RWPE2 (cell line): Measurements from ENCODE around the gene CNGA3.
A peak's percentile ranks its signal among the peaks of the same experiment; 100 is the strongest.

Source experiments
- ATAC-seq: fragments of 200-7000 bp; cut with Tn5 transposase; 3 replicates; pipeline ENCODE4 v1.9.1; 2021; ENCODE audit warnings: low read depth
- DNase-seq: peaks from one replicate; pipeline ENCODE4 v3.0.0-alpha.2; 2020; ENCODE audit warnings: low spot score
- H3K27ac ChIP-seq: fragments of 450-650 bp; 2 replicates; pipeline ENCODE4 v1.5.1; 2017; ENCODE audit warnings: mild to moderate bottlenecking; ENCODE audit not compliant: poor library complexity, severe bottlenecking
- H3K27me3 ChIP-seq: fragments of 250-450 bp; sonication (Bioruptor Pico); 2 replicates; pipeline ENCODE4 v1.5.1; 2021; ENCODE audit warnings: mild to moderate bottlenecking, moderate library complexity; ENCODE audit not compliant: insufficient read depth, poor library complexity, severe bottlenecking
- H3K36me3 ChIP-seq: fragments of 250-450 bp; sonication (Bioruptor Pico); 2 replicates; pipeline ENCODE4 v1.5.1; 2020; ENCODE audit warnings: low read depth, mild to moderate bottlenecking, moderate library complexity
- H3K4me1 ChIP-seq: fragments of 250-450 bp; sonication (Bioruptor Pico); 2 replicates; pipeline ENCODE4 v1.5.1; 2021; ENCODE audit warnings: mild to moderate bottlenecking, moderate library complexity; ENCODE audit not compliant: insufficient read depth, poor library complexity, severe bottlenecking
- H3K4me3 ChIP-seq: fragments of 250-450 bp; sonication (Bioruptor Pico); 2 replicates; pipeline ENCODE4 v1.5.1; 2021; ENCODE audit warnings: mild to moderate bottlenecking, moderate library complexity; ENCODE audit not compliant: severe bottlenecking
- H3K9me3 ChIP-seq: fragments of 250-450 bp; sonication (Bioruptor Pico); 2 replicates; pipeline ENCODE4 v1.5.1; 2021; ENCODE audit warnings: mild to moderate bottlenecking, moderate library complexity; ENCODE audit not compliant: severe bottlenecking
- CTCF ChIP-seq: fragments of 450-650 bp; IDR thresholded peaks from one replicate; pipeline ENCODE4 v1.5.1; 2017; ENCODE audit warnings: mild to moderate bottlenecking, moderate library complexity; ENCODE audit not compliant: poor library complexity, severe bottlenecking

CNGA3 gene

GRCh38 chr2:98378196-98378595 is 31.9 kb downstream of the CNGA3 start:
- Histone ChIP-seq H3K9me3 (no peaks in the 10 kb centered on the region), H3K4me3 (no peak overlapping the region), H3K36me3 (no peaks in the 10 kb centered on the region), H3K4me1 (no peaks in the 10 kb centered on the region), H3K27ac (no peak overlapping the region), H3K27me3 (no peaks in the 10 kb centered on the region)
- ATAC-seq (no peak), DNase-seq (no peak)
- no peak for TF ChIP-seq CTCF

GRCh38 chr2:98378901-98379300 is 32.6 kb downstream of the CNGA3 start:
- no peaks in the 10 kb centered on the region for H3K36me3 ChIP-seq
- H3K4me3 ChIP-seq, result no peak overlapping the region
- no peaks in the 10 kb centered on the region for H3K27me3 ChIP-seq
- no peak for DNase-seq
- no peaks in the 10 kb centered on the region for H3K4me1 ChIP-seq
- H3K9me3 ChIP-seq, result no peaks in the 10 kb centered on the region
- no peak overlapping the region for H3K27ac ChIP-seq
- ATAC-seq, result peak; percentile 87
- TF ChIP-seq CTCF, result no peak

GRCh38 chr2:98379311-98380202 is 33.3 kb downstream of the CNGA3 start:
- no peak overlapping the region for H3K27ac ChIP-seq
- DNase-seq (no peak), ATAC-seq (no peak)
- no peaks in the 10 kb centered on the region for H3K4me1 ChIP-seq
- H3K36me3 ChIP-seq, result no peaks in the 10 kb centered on the region
- no peak for TF ChIP-seq CTCF
- H3K9me3 ChIP-seq, result no peaks in the 10 kb centered on the region
- no peaks in the 10 kb centered on the region for H3K27me3 ChIP-seq
- H3K4me3 ChIP-seq, result no peak overlapping the region

GRCh38 chr2:98380203-98380535 is 33.9 kb downstream of the CNGA3 start:
- Histone ChIP-seq H3K4me1 (no peaks in the 10 kb centered on the region), H3K27ac (no peak overlapping the region), H3K36me3 (no peaks in the 10 kb centered on the region), H3K4me3 (no peak overlapping the region), H3K27me3 (no peaks in the 10 kb centered on the region), H3K9me3 (no peaks in the 10 kb centered on the region)
- ATAC-seq (no peak), DNase-seq (no peak)
- no peak for TF ChIP-seq CTCF

GRCh38 chr2:98381494-98381893 is 35.2 kb downstream of the CNGA3 start:
- Histone ChIP-seq H3K4me1 (no peaks in the 10 kb centered on the region), H3K4me3 (no peak overlapping the region), H3K27me3 (no peaks in the 10 kb centered on the region), H3K9me3 (no peaks in the 10 kb centered on the region), H3K36me3 (no peaks in the 10 kb centered on the region), H3K27ac (no peak overlapping the region)
- ATAC-seq (no peak), DNase-seq (no peak)
- no peak for TF ChIP-seq CTCF
